Stimulated activated naive CD4-positive, alpha-beta T cell treated with Interleukin-2 at 50 U/mL for 16 hours (primary cell): ENCODE measurements around the gene C7orf25.

Source experiments
- DNase-seq: peaks from one replicate; lab custom pipeline; 2025; lab: John Stamatoyannopoulos, UW

Gene C7orf25

DNA sequence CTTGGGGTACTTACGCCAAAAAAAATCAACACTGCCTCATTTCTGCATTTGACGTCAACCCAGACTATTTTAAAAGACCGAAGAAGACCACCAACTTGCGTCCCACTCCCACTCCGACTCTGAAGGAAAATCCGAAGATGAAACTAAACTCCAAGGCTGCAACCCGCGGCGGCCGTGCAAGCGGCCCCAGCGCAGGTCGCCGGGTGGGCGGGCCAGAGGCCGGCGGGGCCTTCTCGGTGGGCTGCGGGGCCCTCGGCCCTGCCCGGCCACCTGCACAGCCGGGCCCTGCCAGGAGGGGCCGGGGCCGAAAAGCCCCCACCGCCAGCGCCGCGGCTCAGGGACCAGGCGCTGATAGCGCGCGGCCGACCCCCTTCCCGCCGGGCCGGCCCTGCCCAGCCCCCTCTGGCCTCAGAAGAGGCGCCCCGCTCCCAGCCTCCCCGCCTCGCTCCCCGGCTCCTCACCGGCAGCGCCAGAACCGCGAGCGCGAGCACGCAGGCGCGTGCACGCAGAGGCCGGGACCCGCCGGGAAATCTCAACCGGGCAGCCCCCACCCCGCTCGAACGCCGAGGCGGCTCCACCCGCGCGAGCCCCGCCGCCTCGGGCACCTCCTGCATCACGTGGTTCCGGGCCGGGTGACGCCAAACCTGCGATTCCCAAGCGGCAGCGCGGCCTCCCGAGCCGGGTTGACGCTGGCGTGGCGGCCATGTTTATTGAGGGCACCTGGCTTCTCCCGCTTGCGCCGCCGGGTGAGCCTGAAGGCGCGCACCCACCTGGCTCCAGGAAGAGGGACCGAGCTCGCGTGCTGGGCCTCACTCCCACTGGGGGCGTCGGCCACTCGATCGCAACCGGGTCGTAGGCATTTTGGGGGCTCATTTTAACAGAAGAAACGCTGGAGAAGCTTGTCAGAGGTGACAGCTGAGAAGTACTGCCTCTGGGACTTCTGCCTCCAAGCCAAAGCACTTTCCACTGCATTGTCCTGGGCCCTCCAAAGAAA lies at the start of gene C7orf25:
Gene C7orf25 (minus strand): TSS at position 617 of the 994 bp plus-strand sequence. CDS start 1,170 bp downstream, outside the sequence.
- peak; percentile 92 for DNase-seq

DNA sequence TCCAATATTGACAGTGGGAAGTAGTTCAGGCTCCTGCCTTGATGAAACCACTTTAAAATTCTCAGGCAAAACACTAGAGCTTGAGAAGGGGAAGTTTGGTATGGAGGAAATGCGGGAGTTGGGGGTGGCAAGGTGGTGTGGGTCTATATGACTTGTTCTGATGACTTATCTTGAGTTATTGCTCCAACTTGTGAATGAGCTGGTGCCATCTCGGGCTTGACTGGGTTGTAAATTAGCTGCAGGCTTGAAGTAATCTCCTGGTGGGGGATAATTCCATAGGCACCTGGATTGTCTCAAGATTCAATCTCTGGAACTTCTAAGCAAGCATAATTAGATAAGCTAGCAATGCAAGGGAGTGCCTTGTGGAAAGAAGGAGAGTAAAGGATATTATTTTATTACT lies 49.3 kb upstream of the C7orf25 start:
- DNase-seq: no peak

DNA sequence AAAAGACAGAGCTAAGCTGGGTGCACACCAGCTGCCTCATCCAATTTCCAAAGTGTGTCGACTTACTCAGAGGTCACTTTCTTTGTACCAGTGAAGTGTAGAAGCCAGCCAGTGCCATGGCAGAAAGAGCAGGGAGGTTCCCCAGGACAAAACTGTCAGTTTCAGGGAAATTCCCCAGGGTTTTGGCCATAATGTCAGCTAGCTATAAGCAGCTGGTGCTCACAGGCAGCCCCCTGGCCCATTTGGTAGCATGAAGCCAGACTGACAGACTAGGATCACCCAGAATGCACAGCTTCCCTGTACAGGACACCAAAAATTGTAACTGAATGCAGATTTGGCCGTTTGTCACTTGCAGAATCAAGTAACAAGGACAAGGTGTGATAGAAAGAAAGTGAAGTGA lies 48.9 kb upstream of the C7orf25 start:
- DNase-seq: no peak

DNA sequence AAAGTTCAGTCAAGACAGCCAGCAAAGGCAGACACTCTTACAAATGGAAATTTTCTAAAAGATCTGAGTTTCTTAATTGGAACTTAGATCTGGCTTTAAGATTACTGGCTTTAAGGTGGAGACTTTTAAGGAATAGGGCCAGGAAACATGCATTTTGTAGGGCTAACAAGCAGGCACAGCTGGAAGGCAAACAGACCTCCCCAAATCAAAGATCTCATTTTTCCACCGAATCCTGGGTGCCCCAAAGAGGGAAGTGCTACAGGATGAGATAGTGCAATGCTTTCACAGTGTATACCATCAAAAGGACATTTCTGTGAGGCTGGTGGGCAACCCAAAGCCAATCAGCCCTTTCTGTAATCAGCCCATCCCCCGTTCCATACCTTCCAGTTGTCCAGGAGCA lies 47.7 kb upstream of the C7orf25 start:
- no peak for DNase-seq

DNA sequence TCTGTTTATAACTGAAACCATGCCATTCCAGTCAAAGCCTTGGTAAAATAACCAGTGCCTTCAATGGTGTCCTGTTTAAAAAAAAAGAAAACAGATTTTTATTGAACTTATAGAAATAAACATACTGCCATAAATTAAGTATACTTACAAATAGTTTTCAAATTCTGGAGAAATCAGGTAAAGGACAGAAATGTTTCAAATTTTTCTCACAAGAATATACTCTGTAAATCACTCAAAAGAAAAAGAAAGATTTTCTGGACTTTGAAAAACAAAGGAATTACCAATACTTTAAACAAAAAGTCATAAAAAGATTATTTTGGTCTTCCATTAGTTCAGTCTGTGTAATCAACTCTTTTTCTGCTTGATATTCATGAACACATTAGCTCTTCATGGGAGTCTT lies 44.2 kb upstream of the C7orf25 start:
- no peak for DNase-seq

DNA sequence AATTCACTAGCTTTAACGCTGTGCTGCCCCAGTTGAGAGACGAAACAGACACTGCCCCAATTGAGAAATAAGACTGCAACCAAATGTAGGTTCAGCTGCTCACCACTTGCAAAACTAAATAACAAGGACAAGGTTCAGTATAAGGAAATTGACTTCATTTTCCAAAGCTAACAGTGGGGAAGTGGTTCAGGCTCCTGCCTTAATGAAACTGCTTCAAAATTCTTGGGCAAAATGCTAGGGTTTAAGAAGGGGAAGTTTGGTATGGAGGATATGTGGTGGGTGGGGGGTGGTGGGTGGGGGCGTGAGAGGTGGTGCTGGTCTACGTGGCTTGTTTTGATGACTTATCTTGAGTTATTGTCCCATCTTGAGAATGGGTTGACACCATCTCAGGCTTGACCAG lies 42.1 kb upstream of the C7orf25 start:
- no peak for DNase-seq

DNA sequence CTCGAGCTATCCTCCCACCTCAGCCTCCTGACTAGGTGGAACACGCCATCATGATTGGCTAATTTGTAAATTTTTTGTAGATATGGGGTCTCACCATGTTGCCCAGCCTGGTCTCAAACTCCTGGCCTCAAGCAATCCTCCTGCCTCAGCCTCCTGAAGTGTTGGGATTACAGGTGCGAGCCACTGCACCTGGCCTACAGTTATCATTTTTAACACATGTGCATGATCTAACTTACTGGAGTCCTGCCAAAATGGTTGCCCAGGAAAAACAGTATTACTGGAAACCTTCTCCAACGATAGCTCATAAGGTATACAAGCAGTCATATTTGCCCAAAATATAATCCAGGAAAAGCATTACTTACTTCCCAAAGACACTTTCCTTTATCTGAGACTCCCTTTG lies 40.5 kb upstream of the C7orf25 start:
- DNase-seq: no peak

DNA sequence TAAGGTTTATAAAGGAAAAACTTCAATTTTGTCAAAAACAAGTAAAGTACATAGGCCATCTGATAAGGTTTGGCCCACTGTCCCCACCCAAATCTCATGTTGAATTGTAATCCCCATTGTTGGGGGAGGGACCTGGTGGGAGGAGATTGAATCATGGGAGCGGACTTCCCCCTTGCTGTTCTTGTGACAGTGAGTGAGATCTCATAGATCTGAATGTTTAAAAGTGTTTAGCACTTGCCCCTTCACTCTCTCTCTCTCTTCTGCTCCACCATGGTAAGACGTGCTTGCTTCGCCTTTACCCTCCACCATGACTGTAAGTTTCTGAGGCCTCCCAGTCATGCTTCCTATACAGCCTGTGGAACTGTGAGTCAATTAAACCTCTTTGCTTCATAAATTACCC lies 38.5 kb upstream of the C7orf25 start:
- no peak for DNase-seq

DNA sequence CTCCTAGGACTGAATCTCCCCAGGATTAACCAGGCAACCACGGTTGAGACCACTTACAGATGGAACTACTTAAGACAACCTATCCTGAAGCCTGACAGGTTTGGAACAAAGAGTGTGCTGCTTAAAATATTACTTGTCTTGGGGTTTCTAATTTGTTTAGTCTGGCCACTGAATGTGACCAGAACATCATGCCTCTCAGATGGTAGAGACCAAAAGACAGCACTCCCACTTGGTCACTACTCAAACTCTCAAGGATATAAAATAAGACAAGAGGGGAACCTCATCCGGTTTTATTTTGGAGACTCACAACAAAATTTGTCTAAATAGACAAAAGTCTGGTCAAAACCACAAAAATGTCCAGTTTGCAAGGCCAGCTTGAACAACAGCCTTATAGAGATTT lies 35.7 kb upstream of the C7orf25 start:
- DNase-seq: no peak

DNA sequence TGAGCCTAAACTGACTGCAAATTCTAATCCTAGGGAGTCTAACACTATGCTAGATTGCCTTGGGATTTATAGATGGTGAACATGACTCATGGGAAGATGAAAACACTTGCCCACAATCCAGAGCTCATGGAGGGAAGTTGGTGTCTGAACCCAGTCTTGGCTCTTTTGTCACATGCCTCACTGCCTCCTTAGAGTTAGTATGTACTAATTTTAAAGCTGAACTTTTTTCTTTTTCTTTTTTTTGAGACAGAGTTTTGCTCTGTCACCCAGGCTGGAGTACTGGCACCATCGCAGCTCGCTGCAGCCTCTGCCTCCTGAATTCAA lies 34.7 kb upstream of the C7orf25 start:
- no peak for DNase-seq

DNA sequence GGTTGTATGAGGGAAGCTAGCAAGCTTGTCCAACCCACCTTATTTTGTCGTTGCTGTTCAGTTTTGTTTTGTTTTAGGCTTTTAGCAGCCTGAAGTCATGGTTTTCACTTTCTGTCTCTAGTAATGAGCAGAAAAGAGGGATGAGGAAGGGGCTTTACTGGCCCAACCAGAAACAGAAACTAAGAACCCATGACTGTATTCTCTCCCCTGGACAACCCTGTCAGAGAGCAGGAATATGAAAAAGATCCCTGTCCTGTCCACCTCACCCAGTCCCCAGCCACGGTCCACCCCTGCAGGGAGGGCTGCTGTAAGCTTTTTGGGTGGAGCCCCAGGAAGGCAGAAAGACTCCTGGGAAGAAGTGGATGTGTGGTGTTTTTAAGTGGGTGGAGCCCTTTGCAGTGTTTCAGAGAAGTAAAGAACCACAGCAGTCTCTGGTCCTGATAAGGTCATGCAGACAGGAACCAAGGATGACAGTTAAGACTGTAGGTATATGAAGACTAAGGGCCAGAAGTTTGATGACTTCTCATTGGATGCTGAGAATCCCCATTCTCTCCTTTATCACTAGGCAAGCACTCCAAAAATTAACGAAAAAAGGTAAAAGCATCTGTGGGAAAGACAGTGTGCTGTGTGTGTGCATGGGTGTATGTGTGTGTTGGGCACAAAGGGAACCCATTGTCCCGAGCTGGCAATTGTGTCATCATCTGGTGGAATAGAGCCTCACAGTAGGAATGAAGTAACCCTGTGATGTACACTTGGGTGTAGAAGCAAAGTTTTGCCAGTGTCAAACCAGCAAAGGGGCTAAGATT lies 34.2 kb upstream of the C7orf25 start:
- no peak for DNase-seq

DNA sequence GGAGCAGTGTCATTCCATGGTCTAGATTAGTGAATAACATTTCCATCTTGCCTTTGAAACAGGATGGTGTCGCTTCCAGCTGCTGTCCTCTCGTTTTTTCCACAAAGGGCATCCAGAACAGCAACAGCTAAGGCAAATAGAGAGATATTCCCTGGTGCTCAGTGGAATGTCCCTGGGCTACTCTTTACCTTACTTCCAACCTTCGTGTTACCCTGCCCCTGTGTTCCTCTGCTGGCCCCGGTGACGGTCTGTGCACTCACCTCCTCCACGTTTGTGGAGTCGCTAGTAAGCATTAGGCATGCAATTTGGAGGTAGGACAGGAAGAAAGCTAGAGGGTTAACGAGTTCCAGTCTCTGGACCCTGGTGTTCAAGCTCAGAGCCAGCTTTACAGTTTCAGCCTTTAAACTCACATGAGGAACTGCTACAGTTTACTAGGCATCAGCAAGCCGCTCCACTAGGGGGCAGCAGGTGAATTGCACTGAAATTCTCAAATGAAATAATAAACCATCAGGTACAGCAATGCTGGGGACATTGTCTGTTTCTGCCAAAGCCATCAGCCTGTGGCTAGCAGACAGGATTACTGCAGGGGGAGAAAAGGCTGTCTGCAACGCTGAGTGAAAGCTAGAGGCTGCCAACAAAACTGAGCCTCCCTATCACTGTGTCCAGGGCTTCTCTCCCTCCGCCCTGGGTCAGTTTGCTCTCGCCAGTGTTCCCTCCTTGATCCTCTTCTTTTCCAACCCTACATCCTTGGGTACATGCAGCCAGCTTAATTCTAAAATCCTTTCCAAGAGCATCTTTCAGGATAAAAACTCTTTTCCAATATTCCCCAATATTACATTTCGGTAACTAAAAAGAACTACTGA lies 29.3 kb upstream of the C7orf25 start:
- peak; percentile 70 for DNase-seq

DNA sequence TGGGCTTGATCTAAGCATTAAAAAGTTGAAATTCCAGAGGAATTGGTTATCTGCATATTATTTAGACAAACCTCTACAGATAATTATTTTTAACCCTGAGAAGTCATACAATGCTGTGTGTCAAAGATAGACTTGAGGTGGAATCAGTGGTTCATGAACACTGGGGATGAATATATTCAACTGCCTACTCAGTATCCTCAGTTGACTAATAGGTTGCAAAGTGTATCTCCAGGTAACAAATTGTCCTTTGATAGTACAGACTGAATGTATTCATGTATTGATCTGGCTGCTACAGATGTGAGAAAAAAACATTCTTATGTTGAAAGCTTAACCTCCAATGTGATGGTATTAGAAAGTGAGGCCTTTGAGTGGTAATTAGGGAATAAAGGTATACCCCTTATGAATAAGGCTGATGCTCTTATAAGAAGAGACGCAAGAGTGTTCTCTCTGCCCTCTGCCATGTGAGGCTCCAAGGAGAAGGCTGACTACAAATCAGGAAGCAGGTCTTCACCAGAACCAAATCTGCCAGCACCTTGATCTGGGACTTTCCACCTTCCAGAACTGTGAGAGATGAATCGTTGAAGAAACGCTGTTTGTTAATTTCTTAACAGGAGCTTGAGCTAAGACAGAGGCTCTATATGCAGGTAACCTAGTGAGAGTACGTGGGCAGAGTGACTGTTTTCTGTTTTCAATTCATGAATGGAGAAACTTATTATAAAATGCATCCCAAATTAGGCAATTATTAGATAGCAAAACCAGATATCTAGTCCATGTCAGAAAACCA lies 27.8 kb upstream of the C7orf25 start:
- DNase-seq: no peak

DNA sequence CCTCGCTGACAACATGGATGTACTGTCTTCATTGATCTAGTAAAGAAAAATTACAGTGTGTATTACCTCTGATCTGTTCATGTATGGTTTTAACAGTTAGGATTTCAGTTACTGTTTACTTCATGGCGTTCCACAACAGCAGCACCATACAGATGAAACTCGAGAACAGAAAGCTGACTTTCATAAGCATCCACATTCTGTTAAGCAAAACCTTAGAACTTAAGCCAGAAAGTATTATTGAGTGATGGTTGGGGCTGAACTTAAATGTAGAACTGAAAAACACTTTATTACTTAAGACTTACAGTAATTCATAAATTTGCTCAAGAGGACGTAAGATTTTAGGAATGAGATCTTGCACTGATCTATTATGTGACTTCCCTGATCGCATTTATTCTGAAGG lies 24.0 kb upstream of the C7orf25 start:
- DNase-seq: no peak

DNA sequence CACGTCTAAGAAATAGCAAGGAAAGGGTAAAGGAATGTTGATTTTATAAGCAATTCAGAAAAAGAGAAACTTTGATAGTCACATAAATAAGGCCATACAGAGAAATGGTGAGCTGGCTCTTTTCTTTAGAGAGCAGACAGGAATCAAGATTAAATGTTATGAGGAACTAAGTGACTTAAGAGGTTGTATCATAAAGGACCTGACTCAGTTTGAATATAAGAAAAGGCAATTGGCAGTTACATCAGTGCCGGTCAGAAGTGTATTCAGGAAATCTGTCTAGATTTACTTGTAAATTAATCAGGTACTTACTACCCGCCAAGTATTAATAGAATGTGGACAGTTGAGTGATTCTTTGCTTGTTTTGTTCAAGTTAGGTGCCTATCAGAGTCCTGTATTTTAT lies 22.4 kb upstream of the C7orf25 start:
- no peak for DNase-seq

DNA sequence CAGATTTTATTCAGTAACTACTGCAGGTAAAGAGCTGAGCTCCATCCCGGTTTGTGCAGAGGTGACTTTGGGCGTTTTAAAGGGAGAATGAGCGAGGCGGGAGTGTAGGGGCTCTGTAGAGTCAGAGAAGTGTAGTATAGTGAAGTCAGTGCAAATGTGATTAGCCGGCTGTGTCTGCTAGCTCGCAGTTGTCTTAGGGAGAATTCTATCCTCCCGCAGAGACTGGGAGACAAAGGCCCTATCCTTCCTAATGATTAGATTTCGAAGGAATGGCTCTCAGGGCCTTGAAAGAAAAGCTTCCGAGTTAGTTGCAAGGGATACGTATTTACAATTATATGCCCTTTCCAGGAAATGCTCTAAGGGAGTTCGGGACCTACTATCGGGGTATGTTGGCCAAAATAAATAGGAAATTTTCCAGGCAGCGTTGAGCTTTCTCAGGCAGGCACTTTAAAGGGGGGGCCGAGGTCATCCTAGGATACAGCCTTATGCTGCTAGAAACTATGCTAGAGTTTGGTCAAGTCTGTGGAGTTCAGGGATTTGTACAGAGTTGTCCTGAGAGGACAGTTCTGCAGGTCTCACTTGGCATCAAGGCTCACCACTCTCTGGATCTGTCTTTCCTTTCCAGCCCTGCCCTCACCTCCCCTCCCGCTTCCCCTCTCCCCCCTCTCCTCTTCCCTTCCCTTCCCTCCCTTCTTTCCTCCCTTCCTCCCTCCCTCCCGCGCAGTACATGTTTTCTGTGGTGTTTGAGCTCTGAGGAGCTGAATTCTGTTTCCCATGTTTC lies 21.1 kb upstream of the C7orf25 start:
- DNase-seq: no peak

DNA sequence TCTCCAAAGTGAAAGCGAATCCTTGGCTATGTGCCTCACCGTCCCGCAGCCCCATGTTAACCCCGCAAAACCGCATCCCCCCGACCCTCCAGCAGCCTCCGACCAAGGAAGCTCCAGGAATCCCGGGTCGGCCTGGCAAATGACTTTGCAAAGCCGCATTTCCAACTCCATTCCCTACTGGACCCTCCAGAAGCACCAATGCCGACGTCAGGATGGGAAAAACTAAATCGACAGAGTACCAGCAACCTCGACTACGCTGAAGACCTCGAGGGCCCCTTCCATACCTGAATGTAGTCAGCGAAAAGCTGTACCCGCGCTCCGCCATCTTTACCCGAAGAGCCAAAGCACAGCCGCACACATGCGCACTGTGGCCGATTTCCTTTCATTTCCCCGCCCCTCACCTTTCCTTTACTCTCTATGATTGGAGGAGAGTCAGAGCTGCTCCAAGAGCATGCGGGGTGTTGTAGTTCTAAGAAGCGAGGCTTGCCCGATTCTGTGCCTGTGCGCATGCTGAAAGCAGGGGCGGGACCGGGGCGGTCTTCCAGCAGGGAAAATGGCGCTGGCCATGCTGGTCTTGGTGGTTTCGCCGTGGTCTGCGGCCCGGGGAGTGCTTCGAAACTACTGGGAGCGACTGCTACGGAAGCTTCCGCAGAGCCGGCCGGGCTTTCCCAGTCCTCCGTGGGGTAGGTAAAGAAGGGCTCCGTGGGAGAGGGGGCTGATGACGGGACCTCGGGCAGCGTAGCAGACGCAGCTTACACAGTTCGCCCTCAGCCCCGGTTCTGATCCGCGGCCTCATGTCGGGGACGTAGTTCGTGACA lies 20.2 kb upstream of the C7orf25 start, which contains the start of the genes MRPL32 and PSMA2:
Gene MRPL32 (plus strand): TSS at position 543 of the 818 bp plus-strand sequence. CDS start 11 bp downstream, at position 554.
Gene PSMA2 (minus strand): TSS at position 341 of the 818 bp plus-strand sequence. CDS start 16 bp downstream, at position 325.
- peak; percentile 95 for DNase-seq

DNA sequence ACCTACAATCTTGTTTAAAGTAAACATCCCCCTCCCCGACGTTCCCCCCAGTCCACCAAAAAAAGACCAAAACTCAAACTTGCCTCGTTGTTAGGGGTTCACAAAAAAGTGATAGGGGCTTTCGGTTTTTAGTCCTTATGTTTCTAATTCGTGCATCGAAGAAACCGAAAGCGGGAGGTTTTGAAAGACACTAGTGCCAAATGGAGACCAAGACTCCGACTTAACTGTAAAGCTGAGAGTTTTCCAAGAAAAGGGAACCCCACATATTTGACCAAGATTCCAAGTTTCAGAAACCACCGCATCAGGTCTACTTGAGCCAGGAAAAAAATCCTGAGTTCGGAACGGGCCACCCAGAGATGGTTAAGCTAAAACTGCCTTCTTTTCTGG lies 19.6 kb upstream of the C7orf25 start:
- no peak for DNase-seq

DNA sequence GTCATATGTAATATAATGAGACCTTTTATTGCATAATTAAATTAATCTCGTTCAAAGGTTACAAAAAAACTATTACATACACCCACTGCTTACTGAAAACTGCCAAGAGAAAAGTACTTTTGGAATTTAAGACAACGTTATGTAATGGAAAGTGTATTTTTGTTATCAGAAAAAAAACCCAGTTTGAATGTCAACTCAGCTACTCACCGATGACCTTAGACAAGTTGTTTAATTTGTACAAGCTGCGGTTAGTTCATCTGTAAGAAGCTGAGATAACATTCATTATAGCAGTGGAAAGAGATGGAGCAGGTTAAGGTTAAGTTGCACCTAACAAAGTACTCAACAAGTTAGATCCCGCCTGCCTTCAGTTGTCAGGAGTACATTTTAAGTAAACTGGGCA lies 19.0 kb upstream of the C7orf25 start:
- DNase-seq: no peak
